HG02588 (cell line): ENCODE measurements around the gene RAB3A.
"Not testable (repeated sequence)": the region's sequence is repeated elsewhere in the genome, so short reads cannot be mapped to it uniquely, and the experiment has no call there.

Experiments
- ATAC-seq: cut with Tn5 transposase; IDR thresholded peaks from one replicate; pipeline ENCODE4 v1.9.1; 2021; ENCODE audit warnings: mild to moderate bottlenecking, moderate library complexity; ENCODE audit not compliant: unreplicated experiment

RAB3A gene

DNA sequence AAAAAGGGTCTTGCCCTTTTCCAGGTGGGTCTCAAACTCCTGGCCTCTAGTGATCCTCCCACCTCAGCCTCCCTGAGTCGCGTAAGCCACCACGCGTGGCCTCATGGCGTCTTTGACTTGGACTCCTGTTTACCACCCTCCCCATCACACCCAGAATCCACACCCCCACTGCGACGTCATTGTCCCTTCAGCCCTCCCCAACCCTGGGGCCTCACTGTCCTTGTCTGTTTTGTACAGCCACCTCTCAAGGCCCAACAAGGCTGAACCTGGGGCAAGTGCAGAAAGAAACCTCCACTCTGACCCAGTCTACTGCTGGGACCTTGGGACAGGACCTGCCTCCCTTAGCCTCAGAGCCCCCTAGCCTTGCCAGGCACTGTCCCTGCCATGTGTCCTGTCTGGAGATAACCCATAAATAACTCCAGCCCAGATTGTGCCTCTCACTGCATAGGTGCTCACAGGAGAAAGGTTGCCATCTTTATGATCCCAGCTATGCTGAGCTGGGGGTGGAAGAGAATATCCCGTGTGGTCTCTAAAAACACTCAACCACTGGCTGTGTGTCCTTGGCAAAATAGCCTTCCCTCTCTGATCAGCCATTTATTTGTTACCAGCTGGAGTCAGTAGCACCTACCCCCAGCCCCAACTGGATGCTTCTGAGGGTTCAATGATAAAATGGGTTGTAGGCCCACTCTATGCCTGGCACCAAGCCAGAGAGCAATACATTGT lies 32.1 kb downstream of the RAB3A start:
- no peak for ATAC-seq

DNA sequence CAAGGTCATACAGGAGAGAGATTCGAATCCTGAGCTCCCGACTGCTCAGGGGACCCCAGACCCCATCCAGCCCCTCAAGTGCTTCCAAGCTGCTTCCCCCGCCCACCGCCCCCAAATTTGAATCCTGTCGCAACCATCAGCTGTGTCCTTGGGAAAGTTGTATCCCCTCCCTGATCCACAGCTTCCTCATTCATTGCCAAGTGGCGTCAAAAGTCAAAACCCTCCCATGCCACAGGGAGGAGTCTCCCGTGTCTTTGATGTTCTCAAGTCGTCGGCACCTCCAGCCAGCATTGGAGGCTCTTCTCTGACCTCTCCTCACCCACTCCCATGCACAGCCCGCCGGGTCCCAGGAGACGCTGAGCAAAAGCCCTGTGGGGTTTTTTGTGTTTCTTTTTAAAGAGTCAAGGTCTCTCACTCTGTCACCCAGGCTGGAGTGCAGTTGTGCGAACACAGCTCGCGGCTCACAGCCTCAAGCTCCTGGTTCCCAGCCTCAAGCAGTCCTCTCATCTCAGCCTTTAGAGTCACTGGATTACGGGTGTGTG lies 33.1 kb downstream of the RAB3A start:
- ATAC-seq = no peak

DNA sequence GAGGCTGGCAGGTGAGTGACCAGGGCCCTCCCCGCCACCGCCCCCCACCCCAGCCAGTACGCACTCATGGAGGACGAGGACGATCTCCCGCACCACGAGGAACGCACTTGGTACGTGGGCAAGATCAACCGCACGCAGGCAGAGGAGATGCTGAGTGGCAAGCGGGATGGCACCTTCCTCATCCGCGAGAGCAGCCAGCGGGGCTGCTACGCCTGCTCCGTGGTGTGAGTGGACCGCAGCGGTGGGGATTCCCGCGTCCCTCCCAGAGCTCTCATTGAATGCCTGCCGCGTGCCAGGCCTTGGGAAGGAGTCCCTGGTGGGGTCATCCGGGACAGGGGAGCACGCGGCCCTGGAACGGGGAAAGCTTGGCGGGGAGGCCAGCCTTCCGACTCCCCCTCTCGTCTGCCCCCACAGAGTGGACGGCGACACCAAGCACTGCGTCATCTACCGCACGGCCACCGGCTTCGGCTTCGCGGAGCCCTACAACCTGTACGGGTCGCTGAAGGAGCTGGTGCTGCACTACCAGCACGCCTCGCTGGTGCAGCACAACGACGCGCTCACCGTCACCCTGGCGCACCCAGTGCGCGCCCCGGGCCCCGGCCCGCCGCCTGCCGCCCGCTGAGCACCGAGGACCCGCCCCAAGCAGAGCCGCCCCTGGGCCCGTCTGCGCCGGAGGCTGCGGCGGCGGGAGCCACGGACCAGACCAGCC lies 35.0 kb downstream of the RAB3A start:
- no peak for ATAC-seq

DNA sequence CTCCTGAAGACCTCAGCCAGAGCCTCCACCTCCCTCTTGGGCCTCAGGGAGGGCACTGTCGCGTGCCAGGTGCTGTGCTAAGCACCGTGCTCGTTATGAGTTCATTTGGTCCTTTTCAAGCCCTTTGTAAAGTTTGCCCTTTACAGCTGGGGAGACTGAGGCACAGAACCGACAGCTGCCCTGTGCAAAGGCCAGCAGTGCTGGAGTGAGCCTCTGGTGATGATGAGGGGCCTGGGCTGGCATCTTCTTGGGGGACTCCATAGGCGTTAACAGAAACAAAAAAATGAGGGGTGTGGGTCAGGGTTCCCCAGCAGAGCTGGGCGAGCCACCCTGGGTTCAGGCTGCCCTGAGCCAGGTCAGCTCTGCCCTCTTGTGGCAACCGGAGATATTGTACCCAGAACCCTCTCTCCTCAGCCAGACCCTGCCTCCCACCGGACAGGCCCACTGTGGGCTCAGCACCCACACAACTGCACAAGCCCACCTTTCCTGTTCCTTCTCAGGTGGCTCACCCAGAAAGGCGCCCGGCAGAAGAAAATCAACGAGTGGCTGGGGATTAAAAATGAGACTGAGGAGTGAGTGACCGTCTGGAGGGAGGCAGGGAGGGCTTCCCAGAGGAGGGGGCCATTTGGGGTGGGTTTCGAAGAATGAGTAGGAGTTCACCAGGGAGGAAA lies 35.7 kb downstream of the RAB3A start:
- ATAC-seq = no peak

DNA sequence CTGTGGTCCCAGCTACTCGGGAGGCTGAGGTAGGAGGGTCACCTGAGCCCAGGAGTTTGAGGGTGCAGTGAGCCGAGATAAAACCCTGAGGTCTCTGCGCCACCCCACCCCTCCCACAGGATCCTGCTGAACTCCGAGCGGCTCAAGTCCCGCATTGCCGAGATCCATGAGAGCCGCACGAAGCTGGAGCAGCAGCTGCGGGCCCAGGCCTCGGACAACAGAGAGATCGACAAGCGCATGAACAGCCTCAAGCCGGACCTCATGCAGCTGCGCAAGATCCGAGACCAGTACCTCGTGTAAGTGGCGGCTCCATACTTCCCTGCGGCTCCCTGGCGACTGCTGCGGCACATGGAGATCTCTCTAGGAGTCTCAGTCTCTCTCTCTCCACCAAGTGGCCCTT lies 36.8 kb downstream of the RAB3A start:
- ATAC-seq = no peak

DNA sequence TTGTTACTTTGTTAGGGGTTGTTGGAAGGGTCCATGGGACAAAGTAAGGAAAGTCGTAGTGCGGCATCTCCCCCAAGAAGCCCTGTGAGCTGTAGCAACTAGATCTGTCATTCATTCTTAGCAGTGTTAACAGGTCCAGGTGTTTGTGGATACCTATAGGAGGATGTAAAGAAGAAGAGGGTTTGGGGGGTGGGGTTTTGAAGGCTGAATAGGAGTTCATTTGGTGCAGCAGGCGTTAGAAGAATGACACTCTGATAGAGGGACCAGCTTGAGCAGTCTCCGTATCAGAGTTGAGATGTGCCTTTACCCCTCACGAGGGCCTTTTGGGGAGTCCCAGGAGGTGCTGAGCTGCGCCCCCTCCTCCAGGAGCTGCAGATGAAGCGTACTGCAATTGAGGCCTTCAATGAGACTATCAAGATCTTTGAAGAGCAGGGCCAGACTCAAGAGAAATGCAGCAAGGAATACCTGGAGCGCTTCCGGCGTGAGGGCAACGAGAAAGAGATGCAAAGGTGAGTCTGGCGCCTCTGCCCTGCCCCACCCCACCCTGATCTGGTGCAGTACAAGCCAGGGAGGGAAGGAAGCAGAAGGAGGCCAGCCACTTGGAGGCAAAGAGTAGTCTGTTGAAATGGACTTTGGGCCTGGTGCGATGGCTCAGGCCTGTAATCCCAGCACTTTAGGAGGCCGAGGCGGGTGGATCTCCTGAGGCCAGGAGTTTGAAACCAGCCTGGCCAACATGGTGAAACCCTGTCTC lies 37.9 kb downstream of the RAB3A start:
- ATAC-seq = no peak

DNA sequence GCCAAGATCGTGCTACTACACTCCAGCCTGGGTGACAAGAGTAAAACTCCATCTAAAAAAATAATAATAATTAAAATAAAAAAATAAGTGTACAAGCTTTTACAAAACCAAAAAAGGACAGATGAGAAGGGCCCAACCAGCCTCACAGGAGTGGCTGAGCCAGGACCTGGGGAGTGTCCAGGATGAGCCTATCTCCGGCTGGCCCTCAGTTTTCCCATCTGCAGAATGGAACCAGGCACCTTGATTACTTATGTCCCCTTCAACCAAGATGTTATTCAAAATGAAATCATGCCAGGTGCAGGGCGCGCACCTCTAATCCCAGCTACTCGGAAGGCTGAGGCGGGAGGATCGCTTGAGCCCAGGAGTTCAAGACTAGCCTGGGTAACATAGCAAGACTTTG lies 39.8 kb downstream of the RAB3A start:
- no peak for ATAC-seq

DNA sequence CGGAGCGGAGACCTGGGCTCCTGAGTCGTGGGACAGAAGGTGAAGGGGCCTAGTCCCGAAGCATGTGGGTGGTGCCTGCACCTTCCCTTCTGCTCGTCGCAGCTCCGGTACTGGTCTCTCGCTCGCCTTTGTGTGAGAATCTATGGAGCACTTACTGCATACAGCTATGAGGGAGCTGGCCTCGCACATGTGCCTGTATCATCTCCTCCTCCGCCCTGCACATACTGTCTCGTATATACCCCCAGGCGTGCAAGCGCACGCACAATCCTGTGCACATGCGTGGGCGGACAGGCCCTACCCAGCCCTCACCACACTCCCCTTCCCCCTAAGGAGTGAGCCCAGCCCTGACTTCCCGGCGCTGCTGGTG lies 42.2 kb downstream of the RAB3A start:
- peak; percentile 22 for ATAC-seq

DNA sequence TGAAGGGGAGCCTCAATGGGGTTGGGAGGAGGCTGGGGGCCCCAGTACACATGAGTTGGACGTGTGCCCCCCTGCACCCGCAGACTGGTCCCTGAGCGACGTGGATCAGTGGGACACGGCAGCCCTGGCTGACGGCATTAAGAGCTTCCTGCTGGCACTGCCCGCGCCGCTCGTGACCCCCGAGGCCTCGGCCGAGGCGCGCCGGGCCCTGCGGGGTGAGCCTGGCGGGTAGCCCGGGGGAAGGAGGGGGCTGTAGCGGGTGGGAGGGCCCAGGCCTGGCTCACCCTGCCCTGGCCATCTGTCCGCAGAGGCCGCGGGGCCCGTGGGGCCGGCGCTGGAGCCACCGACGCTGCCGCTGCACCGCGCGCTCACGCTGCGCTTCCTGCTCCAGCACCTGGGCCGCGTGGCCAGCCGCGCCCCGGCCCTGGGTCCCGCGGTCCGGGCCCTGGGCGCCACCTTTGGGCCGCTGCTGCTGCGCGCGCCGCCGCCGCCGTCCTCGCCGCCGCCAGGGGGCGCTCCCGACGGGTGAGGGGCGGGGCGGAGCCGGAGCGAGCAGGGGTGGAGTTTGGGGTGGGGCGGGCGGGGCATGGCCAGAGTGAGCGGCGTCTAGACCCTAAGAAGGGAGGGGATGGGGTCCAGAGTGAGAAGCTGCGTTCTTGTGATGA lies 42.7 kb downstream of the RAB3A start:
- peak; percentile 64 for ATAC-seq

DNA sequence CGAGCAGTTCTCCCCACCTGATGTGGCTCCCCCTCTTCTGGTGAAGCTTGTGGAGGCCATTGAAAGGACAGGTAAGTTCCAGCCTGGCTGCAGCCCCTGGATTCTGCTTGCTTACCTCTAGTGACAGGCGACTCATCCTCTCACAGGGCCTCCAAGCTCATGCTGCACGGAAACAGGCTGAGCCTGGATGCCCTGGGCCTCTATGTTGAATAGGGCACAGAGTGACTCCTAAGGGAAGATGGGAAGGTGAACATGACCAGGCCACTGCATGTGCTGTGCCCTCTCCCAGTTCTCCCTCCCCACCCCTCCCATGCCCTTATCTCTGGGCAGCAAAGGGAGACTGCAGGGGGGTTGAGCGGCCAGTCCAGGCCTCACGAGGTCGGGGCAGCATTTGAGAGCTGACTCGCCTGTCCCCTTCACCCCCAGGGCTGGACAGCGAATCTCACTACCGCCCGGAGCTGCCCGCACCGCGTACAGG lies 43.3 kb downstream of the RAB3A start:
- no peak for ATAC-seq

DNA sequence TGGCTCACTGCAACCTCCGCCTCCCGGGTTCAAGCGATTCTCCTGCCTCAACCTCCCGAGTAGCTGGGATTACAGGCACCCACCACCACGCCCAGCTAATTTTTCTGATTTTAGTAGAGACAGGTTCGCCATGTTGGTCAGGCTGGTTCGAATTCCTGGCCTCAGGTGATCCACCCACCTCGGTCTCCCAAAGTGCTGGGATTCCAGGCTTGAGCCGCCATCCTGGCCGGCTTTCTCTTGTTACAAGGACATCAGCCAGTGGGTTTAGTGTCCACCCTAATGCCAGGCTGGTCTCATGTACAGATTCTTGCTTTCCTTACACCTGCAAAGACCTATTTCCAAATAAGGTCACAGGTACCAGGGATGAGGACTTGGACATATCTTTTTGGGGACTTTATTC lies 44.0 kb downstream of the RAB3A start:
- ATAC-seq = no peak

DNA sequence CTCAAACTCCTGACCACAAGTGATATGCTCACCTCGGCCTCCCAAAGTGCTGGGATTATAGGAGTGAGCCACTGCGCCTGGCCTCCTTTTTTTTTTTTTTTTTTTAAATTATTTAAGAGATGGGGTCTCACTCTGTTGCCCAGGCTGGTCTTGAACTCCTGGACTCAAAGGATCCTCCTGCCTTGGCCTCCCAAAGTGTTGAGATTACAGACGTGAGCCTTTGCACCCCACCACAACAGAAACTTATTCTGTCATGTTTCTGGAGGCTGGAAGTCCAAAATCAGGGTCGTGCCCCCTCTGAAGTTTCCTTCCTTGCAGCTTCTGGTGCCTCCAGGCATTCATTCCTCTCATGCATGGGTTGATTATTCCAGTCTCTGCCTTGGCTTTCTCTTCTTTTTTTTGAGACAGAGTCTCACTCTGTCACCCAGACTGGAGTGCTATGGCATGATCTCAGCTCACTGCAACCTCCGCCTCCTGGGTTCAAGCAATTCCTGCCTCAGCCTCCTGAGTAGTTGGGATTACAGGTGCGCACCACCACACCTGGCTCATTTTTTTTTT lies 44.7 kb downstream of the RAB3A start:
- not testable (repeated sequence) for ATAC-seq

DNA sequence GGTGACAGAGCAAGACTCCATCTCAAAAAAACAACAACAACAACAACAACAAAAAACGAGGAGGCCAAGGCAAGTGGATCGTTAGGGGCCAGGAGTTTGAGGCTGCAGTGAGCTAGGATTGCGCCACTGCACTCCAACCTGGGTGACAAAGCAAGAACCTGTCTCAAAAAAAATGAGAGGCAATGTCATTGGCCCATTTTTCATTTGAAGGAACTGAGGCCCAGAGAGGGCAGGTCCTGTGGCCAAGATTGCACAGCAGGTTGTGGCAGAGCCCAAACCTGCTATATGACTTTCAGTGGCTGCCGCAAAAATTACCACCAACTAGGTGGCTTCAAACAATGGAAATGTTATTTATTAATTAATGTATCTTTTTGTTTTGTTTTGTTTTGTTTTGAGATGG lies 45.4 kb downstream of the RAB3A start:
- no peak for ATAC-seq

DNA sequence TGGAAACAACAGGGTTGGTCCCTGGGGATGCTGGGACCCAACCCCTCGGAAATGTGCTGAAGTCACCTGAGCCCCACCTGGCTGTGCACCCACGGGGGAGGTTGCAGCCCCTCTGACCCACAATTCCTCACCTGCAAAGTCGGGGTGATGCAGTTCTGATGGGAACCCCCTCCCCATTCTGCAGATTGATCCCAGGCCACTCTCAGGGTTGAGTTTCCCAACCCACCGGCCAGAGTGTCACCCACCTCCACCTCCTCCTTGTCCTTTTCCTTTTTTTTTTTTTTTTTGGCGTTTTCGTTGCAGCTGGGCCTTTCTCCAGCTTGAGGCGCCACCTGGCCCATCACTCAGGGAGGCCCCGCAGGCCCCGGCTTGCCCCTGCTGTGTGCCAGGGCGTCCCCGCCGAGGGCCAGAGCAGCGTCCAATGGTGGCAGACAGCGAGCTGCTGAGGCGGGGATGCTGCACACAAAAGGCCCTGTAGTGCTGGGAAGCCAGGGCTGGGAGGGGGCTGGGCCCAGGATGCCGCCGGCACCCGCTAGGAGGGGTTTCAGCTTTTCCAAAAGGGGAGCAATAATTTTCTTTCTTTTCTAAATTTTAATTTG lies 46.3 kb downstream of the RAB3A start:
- ATAC-seq = no peak

DNA sequence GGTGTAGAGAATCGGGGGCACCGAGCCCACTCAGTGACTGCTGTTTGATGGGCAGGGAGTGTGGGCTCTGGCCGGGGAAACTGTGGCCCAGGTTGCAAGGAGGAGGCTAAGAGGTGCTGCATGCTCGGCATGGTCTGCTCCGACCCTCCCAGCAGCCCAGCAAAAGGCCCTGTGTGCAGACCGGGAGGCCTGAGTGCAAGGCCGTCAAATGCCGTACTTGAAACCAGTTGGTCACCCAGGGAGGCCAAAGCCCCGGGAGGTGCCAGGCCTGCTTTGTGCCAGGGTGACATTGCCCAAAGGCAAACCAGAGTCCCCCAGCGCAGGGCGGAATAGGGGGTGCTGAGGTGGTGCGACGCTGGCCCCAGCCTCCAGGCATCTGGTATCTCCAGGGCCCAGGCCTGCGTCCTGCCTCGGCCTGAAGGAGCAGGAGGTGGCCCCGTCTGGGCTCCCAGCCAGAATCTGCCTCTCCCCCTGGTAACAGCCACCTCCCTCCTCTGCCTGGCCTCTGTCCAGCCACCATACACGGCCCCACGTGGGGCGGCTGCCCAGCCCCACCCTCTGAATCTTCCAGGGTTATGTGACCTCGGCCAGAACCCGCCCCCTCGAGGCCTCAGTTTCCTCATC lies 46.9 kb downstream of the RAB3A start:
- ATAC-seq = no peak

DNA sequence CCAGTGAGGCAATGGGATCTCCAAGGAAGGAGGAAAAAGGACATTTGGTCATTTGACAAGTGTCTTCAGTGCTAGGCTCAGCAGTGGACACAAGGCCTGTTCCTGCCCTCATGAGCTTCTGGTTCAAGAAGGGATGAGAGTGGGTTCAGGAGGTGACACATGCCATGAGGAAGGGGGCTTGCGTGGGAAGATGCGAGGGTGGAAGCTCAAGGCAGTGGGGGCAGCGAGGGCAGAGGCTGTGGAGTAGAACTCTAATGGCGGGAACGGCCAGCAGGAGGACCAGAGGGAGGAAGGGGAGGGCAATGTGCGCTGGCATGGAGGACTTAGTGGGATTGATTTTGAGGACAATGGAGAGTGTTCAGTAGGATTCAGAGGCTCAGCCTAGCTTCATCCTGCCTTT lies 47.6 kb downstream of the RAB3A start:
- no peak for ATAC-seq

DNA sequence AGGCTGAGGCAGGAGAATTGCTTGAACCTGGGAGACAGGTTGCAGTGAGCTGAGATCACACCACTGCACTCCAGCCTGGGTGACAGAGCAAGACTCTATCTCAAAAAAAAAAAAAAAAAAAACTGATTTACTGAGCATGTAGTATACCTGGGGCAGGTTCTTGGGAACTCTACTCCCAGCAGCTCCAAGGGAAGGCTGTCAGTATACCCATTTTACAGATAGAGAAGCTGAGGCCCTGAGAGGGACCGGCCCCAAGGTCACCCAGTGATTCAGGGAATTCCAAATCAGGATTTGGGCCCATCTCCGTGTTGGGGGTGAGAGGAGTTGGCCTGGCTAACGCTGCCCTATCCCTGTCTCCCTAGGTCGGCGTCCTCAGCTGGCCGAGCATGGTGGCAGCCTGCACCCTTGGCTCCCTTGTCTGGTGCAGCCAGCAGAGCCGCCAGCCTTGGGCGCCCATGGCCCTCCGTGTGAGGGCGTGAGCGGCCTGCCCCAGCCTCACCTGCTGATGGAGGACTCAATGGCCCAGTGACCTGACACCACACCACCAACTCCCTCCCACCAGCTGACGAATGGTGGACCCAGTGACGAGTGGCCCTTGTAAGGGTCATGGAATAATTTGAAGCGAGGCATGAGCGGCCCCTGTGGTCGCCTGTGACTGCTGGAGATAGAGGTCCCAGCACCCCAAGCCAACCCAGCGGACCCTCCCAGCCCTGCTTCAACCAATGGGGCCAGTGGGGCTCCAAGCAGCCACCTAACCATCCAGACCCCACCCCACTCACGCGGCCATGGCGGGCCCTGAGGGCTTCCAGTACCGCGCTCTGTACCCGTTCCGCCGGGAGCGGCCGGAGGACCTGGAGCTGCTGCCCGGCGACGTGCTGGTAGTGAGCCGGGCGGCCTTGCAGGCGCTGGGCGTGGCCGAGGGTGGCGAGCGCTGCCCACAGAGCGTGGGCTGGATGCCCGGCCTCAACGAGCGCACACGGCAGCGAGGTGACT lies 48.5 kb downstream of the RAB3A start:
- no peak for ATAC-seq

DNA sequence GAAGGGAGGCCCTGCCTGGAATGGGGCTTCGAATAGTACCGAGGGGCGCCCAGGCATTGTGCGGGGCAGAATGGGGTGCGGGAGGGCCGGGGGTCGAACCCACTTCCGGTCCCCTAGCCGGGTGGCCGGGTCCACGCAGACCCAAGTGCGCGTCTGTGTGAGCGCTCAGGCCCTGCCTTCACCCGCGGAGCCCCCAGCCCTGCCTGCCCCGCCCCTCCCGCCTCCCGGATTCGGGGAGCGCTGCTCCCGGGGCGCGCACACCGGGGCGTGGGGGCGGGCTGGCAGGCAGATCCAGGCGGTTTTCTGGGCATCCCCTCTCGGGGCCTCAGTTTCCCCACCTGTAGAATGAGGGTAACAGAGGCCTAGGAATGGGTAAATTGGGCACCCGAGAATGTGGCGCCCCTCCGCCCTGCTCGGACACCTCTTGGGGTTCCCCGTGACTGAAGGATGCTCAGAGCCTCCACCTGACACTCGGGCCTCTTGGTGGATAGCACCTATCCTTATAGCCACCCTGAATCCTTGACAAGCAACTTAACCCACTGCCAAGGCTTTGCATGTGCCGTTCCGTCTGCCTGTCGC lies 50.2 kb downstream of the RAB3A start:
- peak; percentile 2 for ATAC-seq
